ENCODE results near the gene ZNF330.

ZNF330 gene

DNA sequence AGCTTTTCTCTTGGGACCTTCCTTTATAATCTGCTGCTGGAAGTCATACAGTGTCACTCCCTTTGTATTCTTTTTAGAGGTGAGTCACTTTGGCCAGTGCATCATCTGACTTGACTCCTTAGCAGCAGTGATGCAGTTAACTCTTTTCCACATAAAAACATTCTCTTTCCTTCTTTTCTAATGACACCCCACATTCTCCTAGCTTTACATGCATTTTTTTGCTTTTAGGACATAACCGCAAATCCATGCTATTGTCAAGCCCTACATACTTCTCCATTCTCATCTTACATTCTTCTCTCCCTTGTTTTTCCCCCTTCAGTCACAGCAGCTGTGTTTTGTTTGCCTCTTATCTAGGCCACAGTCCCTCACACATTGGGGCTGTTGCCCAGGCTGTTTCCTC, 55.1 kb downstream of the ZNF330 start:
- TF ChIP-seq, protein P1, sequence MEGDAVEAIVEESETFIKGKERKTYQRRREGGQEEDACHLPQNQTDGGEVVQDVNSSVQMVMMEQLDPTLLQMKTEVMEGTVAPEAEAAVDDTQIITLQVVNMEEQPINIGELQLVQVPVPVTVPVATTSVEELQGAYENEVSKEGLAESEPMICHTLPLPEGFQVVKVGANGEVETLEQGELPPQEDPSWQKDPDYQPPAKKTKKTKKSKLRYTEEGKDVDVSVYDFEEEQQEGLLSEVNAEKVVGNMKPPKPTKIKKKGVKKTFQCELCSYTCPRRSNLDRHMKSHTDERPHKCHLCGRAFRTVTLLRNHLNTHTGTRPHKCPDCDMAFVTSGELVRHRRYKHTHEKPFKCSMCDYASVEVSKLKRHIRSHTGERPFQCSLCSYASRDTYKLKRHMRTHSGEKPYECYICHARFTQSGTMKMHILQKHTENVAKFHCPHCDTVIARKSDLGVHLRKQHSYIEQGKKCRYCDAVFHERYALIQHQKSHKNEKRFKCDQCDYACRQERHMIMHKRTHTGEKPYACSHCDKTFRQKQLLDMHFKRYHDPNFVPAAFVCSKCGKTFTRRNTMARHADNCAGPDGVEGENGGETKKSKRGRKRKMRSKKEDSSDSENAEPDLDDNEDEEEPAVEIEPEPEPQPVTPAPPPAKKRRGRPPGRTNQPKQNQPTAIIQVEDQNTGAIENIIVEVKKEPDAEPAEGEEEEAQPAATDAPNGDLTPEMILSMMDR (IDR thresholded peaks at IDR 0.05; ENCODE audit: control insufficient read depth, extremely low read depth, insufficient read depth) = no peak
- no peak for DNase-seq (ENCODE audit: low read depth)
- no peak overlapping the region for H3K4me3 ChIP-seq (ENCODE audit: low read depth, low read length)

GRCh38 chr4:141283152-141283551, 62.5 kb downstream of the ZNF330 start:
- TF ChIP-seq, protein P1 (IDR thresholded peaks at IDR 0.05; ENCODE audit: control insufficient read depth, extremely low read depth, insufficient read depth) = no peak
- H3K4me3 ChIP-seq (ENCODE audit: low read depth, low read length) = no peak overlapping the region

GRCh38 chr4:141283563-141283962, 62.9 kb downstream of the ZNF330 start:
- TF ChIP-seq, protein P1 (IDR thresholded peaks at IDR 0.05; ENCODE audit: control insufficient read depth, extremely low read depth, insufficient read depth) = no peak
- H3K4me3 ChIP-seq (ENCODE audit: low read depth, low read length) = no peak overlapping the region
- no peak for DNase-seq (ENCODE audit: low read depth)

More at GRCh38 chr4:141283152-141283551, 62.5 kb downstream of the ZNF330 start:
- DNase-seq (ENCODE audit: low read depth) = no peak
